ENCODE measurements around the gene NABP1. TPM values are rescaled to one million over a fixed set of nuclear protein-coding genes. Genes with fewer than 3 reads are reported as not detected.

The NABP1 gene
- total RNA-seq, 2 donors from 2014 or later: 61.9 to 71.6 TPM

DNA sequence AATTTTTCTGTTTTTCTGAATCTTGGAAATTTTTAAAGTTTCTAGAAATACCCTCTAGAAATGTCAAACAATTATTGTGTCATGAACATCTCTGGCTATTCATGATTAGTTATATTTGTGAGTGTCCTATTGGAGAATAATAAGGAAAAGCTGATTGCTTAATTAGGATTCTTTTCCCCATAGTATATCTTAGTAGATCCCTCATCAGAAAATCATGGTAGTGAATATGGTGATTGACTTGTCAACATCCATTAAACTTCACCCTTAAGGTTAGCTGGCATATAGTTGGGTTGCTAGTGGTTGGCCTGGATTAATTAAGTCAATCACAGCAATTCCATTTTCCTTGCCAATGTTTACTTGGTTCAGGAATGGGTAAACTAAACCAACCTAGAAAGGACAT lies 18.7 kb upstream of the NABP1 start:
- DNase-seq (no peak), ATAC-seq (no peak)
- Mint-ChIP-seq H3K27me3 (no peaks in the 10 kb centered on the region), H3K4me3 (no peak overlapping the region), H3K27ac (no peak overlapping the region), H3K36me3 (ENCODE audit: low read depth) (peaks cover 4% of the 10 kb centered on the region), H3K4me1 (no peaks in the 10 kb centered on the region)
- H3K9me3 ChIP-seq (ENCODE audit: control insufficient read depth, low read length, poor library complexity, severe bottlenecking): no peaks in the 10 kb centered on the region

GRCh38 chr2:191660575-191660974 lies 17.4 kb upstream of the NABP1 start:
- no peak overlapping the region for H3K4me3 Mint-ChIP-seq
- H3K9me3 ChIP-seq (ENCODE audit: control insufficient read depth, low read length, poor library complexity, severe bottlenecking): no peaks in the 10 kb centered on the region
- H3K27ac Mint-ChIP-seq: no peak overlapping the region
- no peak for ATAC-seq
- H3K4me1 Mint-ChIP-seq: no peaks in the 10 kb centered on the region
- H3K27me3 Mint-ChIP-seq: no peaks in the 10 kb centered on the region
- peaks cover 4% of the 10 kb centered on the region for H3K36me3 Mint-ChIP-seq (ENCODE audit: low read depth)
- no peak for DNase-seq

DNA sequence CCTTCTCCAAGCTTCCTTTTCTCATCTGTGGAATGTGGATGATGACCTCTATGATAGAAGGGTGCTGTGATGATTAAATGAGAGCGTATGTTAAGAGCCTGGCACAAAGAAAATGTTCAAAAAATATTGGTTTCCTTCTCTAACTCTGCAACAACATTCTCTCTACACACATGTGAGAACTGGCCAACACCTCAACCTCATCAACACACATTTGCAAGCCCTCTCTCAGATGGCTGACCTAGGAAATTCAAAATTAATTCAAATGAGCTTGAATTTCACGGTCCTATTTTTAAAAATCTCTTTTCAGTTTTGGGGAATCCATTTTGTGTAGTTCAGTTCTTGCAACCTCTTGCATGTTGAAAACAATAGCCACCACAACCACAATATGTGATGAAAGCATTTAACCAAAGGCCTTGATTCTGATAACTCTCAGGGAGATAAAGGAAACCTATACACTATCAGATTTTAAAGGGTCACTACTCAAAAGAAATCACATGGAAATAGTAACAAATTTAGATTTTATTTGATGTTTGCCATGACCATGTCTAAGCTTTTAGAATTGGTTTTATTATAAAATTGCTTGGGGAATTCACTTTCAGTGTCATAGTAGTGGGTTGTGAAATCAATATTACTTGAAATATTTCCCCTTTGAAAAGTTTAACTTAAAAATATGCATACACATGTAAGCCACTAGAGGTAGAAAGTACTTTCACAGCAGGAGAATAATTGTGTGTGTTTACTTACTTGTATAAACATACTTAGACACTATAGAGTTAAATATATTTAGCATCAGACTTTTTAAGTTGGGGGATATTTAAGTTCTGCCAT lies 16.6 kb upstream of the NABP1 start:
- Mint-ChIP-seq H3K36me3 (ENCODE audit: low read depth) (peaks cover 4% of the 10 kb centered on the region), H3K27ac (no peak overlapping the region), H3K4me3 (no peak overlapping the region), H3K27me3 (no peaks in the 10 kb centered on the region), H3K4me1 (no peaks in the 10 kb centered on the region)
- H3K9me3 ChIP-seq (ENCODE audit: control insufficient read depth, low read length, poor library complexity, severe bottlenecking): no peaks in the 10 kb centered on the region
- DNase-seq (no peak), ATAC-seq (no peak)

GRCh38 chr2:191664823-191665677 lies 12.9 kb upstream of the NABP1 start:
- no peak overlapping the region for H3K27ac Mint-ChIP-seq
- H3K9me3 ChIP-seq (ENCODE audit: control insufficient read depth, low read length, poor library complexity, severe bottlenecking): no peaks in the 10 kb centered on the region
- H3K27me3 Mint-ChIP-seq: no peaks in the 10 kb centered on the region
- H3K36me3 Mint-ChIP-seq (ENCODE audit: low read depth): no peaks in the 10 kb centered on the region
- H3K4me1 Mint-ChIP-seq: peaks cover 6% of the 10 kb centered on the region
- H3K4me3 Mint-ChIP-seq: no peak overlapping the region
- no peak for ATAC-seq
- DNase-seq: no peak

DNA sequence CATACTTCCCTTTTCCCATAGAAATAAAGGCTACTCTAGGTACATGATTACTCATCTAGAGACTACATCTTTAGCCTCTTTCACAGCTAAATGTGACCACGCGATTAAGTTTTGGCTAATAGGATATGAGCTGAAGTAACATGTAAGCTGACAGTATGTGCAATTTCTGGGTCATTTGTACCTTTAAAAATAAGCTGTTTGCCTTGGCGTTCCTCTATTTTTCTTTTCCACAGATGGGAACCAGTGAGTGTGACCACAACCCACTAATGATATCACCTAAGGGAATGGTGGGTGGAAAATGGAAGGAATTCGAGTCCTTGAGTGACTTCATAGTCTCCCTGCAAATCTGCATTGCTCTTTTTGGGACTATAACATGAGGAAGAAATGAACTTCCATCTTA lies 11.7 kb upstream of the NABP1 start:
- H3K4me1 Mint-ChIP-seq: peaks cover 6% of the 10 kb centered on the region
- no peaks in the 10 kb centered on the region for H3K27me3 Mint-ChIP-seq
- H3K27ac Mint-ChIP-seq: no peak overlapping the region
- H3K9me3 ChIP-seq (ENCODE audit: control insufficient read depth, low read length, poor library complexity, severe bottlenecking): no peaks in the 10 kb centered on the region
- no peak for DNase-seq
- no peak overlapping the region for H3K4me3 Mint-ChIP-seq
- ATAC-seq: no peak
- H3K36me3 Mint-ChIP-seq (ENCODE audit: low read depth): no peaks in the 10 kb centered on the region

- DNase-seq (no peak), ATAC-seq (peak; percentile 72)
- peaks cover 6% of the 10 kb centered on the region for H3K4me1 Mint-ChIP-seq
- no peaks in the 10 kb centered on the region for H3K36me3 Mint-ChIP-seq (ENCODE audit: low read depth)
- no peaks in the 10 kb centered on the region for H3K27me3 Mint-ChIP-seq
- H3K9me3 ChIP-seq (ENCODE audit: control insufficient read depth, low read length, poor library complexity, severe bottlenecking): no peaks in the 10 kb centered on the region
- H3K4me3 Mint-ChIP-seq: peak overlapping the region; percentile 13
- H3K27ac Mint-ChIP-seq: peak overlapping the region; percentile 24
Observed at GRCh38 chr2:191666732-191667131, 11.2 kb upstream of the NABP1 start.

DNA sequence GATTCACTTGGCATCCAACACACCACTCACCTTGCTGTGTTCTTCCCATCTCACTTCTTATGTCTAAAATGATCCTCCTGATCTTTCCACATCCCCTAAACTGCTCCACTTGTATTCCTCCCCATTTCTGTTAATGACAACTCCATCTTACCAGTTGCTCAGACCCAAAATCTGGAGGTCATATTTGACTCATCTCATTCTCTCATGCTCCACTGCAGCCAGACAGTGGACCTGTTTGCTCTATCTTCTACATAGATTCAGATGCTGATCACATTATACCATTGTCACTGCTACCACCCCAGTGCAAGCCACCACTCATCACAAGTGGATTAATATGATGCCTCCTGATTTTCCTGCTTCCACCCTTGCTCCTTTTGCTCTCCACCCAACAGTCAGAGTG lies 7.9 kb upstream of the NABP1 start:
- no peak for ATAC-seq
- no peaks in the 10 kb centered on the region for H3K9me3 ChIP-seq (ENCODE audit: control insufficient read depth, low read length, poor library complexity, severe bottlenecking)
- peaks cover 6% of the 10 kb centered on the region for H3K4me1 Mint-ChIP-seq
- H3K36me3 Mint-ChIP-seq (ENCODE audit: low read depth): no peaks in the 10 kb centered on the region
- H3K4me3 Mint-ChIP-seq: no peak overlapping the region
- DNase-seq: no peak
- no peak overlapping the region for H3K27ac Mint-ChIP-seq
- H3K27me3 Mint-ChIP-seq: no peaks in the 10 kb centered on the region

GRCh38 chr2:191670787-191671186 lies 7.1 kb upstream of the NABP1 start:
- Mint-ChIP-seq H3K4me1 (peaks cover 11% of the 10 kb centered on the region), H3K27me3 (no peaks in the 10 kb centered on the region), H3K27ac (no peak overlapping the region), H3K36me3 (ENCODE audit: low read depth) (no peaks in the 10 kb centered on the region), H3K4me3 (no peak overlapping the region)
- DNase-seq: no peak
- ATAC-seq: no peak
- no peaks in the 10 kb centered on the region for H3K9me3 ChIP-seq (ENCODE audit: control insufficient read depth, low read length, poor library complexity, severe bottlenecking)

- peaks cover 22% of the 10 kb centered on the region for H3K4me1 Mint-ChIP-seq
- DNase-seq: peak; percentile 16 to 32 (median 21)
- peak overlapping the region; percentile 97 for H3K27ac Mint-ChIP-seq
- no peaks in the 10 kb centered on the region for H3K36me3 Mint-ChIP-seq (ENCODE audit: low read depth)
- H3K9me3 ChIP-seq (ENCODE audit: control insufficient read depth, low read length, poor library complexity, severe bottlenecking): no peaks in the 10 kb centered on the region
- peak; percentile 38 for ATAC-seq
- H3K4me3 Mint-ChIP-seq: peak overlapping the region; percentile 94
- no peaks in the 10 kb centered on the region for H3K27me3 Mint-ChIP-seq
Observed at GRCh38 chr2:191675807-191676721, 1.9 kb upstream of the NABP1 start.

- Mint-ChIP-seq H3K36me3 (ENCODE audit: low read depth) (no peaks in the 10 kb centered on the region), H3K27me3 (no peaks in the 10 kb centered on the region), H3K4me1 (peaks cover 25% of the 10 kb centered on the region), H3K27ac (peak overlapping the region; percentile 97), H3K4me3 (peak overlapping the region; percentile 94)
- ATAC-seq (peak; percentile 16), DNase-seq (peak; percentile 9 to 23 (median 13))
- no peaks in the 10 kb centered on the region for H3K9me3 ChIP-seq (ENCODE audit: control insufficient read depth, low read length, poor library complexity, severe bottlenecking)
Observed at GRCh38 chr2:191676790-191677645, 918 bp upstream of the NABP1 start.

DNA sequence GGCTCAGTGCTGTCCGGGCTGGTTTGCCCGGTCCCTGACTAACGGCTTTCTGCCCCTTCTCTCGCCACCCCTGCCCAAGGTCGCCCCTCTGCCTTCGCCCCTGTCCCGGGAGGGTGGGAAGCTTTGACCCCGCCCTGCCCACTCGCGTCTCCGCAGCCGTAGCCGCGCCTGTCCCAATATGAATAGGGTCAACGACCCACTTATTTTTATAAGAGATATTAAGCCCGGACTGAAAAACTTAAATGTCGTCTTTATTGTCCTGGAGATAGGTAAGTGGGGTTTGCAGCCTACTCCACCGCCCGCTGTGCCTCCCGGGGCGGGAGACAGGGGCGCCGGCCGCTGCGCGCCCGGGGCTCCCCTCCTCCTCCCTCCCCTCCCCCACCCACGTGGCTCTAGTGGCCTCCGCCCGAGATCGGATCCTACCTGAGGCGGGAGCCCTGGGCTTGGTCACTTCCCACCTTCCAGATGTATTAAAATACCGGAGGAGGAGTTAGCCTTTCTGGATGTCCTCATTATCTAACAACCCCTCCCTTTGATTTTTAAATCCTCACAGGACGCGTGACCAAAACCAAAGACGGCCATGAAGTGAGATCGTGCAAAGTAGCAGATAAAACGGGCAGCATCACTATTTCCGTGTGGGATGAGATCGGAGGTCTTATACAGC lies 633 bp downstream of the NABP1 start:
- no peaks in the 10 kb centered on the region for H3K27me3 Mint-ChIP-seq
- H3K36me3 Mint-ChIP-seq (ENCODE audit: low read depth): peaks cover 3% of the 10 kb centered on the region
- no peaks in the 10 kb centered on the region for H3K9me3 ChIP-seq (ENCODE audit: control insufficient read depth, low read length, poor library complexity, severe bottlenecking)
- peak overlapping the region; percentile 97 for H3K27ac Mint-ChIP-seq
- DNase-seq (peak; percentile 9 to 47 (median 35)), ATAC-seq (peak; percentile 3)
- peaks cover 33% of the 10 kb centered on the region for H3K4me1 Mint-ChIP-seq
- peak overlapping the region; percentile 94 for H3K4me3 Mint-ChIP-seq

Data from T-helper 17 cell (primary cell).